ENCODE data around the gene MTCL1.

Gene MTCL1

DNA sequence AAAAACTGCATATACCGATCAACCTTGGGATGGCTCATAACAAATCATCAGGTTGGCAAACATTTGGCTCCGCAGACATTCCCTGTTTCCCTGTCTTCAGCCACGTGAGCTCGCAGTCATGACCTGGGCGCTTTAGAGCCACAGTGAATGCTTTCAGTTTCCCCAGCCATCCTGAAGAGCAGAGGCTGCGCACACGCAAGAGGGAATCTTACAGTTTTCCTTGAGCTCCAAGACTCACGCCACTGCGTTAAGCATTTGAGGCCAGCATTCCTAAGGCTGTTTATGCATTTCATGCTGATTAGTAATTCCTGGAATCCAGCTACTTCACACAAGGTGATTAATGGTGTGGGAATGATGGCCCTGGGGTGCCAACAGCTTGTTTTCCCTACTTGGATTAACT is 95.1 kb downstream of the MTCL1 start:
- POLR2A ChIA-PET, result interaction anchor here (0.6 to 3.6 kb wide), 17 partner anchors 9 to 317 kb away, joined by 3 to 21 read pairs (median 5); partner anchors contain the start of gene MTCL1
- CTCF ChIA-PET, result interaction anchor here (0.7 to 7.5 kb wide), 8 partner anchors 14 to 188 kb away, joined by 3 to 35 read pairs (median 4); no protein-coding TSS in a partner anchor
- no peak overlapping the region for H3K4me3 ChIP-seq (ENCODE audit: low read depth, low read length)
- TF ChIP-seq, protein P1, sequence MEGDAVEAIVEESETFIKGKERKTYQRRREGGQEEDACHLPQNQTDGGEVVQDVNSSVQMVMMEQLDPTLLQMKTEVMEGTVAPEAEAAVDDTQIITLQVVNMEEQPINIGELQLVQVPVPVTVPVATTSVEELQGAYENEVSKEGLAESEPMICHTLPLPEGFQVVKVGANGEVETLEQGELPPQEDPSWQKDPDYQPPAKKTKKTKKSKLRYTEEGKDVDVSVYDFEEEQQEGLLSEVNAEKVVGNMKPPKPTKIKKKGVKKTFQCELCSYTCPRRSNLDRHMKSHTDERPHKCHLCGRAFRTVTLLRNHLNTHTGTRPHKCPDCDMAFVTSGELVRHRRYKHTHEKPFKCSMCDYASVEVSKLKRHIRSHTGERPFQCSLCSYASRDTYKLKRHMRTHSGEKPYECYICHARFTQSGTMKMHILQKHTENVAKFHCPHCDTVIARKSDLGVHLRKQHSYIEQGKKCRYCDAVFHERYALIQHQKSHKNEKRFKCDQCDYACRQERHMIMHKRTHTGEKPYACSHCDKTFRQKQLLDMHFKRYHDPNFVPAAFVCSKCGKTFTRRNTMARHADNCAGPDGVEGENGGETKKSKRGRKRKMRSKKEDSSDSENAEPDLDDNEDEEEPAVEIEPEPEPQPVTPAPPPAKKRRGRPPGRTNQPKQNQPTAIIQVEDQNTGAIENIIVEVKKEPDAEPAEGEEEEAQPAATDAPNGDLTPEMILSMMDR (IDR thresholded peaks at IDR 0.05; ENCODE audit: insufficient read depth, low read length, missing control alignments), result no peak
- peak; percentile 99 for DNase-seq (ENCODE audit: low read depth, low spot score)

DNA sequence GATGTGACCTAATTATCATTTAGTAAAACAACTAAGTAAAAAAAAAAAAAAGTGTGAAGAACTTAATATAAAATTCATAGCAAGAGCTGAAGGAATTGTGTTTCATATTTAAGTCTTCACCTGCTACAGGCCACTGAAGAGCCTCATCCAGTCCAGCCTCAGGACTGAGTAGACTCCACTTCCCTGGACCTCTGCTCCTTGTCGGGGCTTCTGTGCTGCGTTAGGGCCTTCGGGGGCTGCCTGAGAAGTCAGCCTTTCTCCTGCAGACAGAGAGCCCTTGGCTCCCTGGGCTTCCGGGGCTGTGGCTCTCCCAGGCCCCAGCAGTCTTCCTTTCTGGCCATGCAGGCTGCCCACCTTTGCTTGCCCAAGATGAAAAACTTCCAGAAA is 95.5 kb downstream of the MTCL1 start:
- CTCF ChIA-PET, result interaction anchor here (0.7 to 7.5 kb wide), 7 partner anchors 13 to 187 kb away, joined by 3 to 35 read pairs (median 5); no protein-coding TSS in a partner anchor
- no peak overlapping the region for H3K4me3 ChIP-seq (ENCODE audit: low read depth, low read length)
- no peak for DNase-seq (ENCODE audit: low read depth, low spot score)
- TF ChIP-seq, protein P1 (IDR thresholded peaks at IDR 0.05; ENCODE audit: insufficient read depth, low read length, missing control alignments), result no peak
- POLR2A ChIA-PET, result interaction anchor here (0.6 to 3.6 kb wide), 15 partner anchors 10 to 316 kb away, joined by 3 to 21 read pairs (median 5); partner anchors contain the start of gene MTCL1

DNA sequence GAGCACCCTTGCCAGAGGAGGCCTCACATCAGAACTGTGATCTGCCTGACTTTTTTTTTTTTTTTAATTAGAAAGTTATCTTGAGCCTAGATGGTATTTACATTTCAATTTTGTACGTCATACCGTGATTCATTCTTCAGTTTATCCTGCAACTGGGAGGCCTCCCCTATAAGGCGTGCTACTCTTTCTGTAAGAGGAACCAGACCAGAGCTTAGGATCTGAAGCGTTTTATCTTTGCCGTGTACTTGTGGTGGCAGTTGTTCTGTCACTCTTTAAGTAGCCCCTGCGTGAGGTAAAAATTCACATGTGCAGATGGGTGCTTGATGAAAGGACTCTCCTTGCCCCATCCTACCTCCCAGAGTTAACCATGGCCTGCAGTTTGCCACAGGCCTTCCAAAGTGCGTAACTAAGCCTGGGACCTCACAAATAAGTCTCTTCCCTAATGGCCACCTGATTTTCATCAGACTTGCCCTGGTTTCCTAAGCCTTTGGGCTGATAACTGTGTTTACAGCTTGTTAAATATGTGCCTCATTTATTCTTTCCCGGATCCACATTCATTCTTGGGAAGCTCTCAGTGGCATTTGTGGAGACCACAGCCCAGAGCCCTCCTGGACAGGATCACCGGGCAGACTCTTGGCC is 96.0 kb downstream of the MTCL1 start:
- peak; percentile 91 for DNase-seq (ENCODE audit: low read depth, low spot score)
- POLR2A ChIA-PET, result interaction anchor here (0.9 to 3.6 kb wide), 9 partner anchors 10 to 187 kb away, joined by 4 to 21 read pairs (median 6); partner anchors contain the start of gene MTCL1
- CTCF ChIA-PET, result interaction anchor here (0.8 to 7.5 kb wide), 5 partner anchors 66 to 186 kb away, joined by 3 to 35 read pairs (median 3); no protein-coding TSS in a partner anchor
- no peak overlapping the region for H3K4me3 ChIP-seq (ENCODE audit: low read depth, low read length)
- TF ChIP-seq, protein P1 (IDR thresholded peaks at IDR 0.05; ENCODE audit: insufficient read depth, low read length, missing control alignments), result no peak

DNA sequence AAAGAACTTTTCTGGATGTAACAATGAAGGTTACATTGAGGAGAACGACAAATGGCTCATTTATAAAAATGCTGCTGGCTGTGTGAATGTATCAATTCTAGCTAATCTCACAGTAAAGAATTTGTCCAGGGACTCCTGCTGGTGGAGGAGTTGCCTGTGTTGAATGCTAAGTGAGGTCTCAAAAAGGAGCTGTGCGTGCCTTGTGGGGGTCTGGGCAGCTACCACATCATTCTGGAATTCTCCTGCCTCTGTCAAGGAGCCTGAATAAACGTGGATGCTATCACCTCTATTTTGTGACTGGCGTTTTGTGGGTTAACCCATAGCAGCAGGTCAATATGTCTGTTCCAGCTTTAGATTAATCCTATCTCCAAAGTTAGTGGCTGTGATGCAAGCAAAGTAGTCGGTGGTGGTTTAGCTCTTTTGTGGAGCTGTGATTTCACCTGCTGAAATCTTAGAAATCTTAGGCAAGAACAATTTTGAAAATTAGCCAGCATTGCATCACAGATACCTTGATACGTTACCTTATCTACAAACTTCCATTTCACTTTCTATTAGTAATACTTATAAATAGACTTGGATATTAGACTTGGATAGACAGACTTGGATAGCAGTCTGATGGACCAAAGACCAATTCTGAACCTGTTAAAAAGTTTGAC is 96.8 kb downstream of the MTCL1 start:
- TF ChIP-seq, protein P1 (IDR thresholded peaks at IDR 0.05; ENCODE audit: insufficient read depth, low read length, missing control alignments), result no peak
- POLR2A ChIA-PET, result interaction anchor here (2.8 to 3.6 kb wide), 3 partner anchors 10 to 147 kb away, joined by 16 to 21 read pairs (median 17); partner anchors contain the start of gene MTCL1
- DNase-seq (ENCODE audit: low read depth, low spot score), result no peak
- CTCF ChIA-PET, result interaction anchor here (0.8 to 7.5 kb wide), 8 partner anchors 10 to 185 kb away, joined by 3 to 35 read pairs (median 3); no protein-coding TSS in a partner anchor
- no peak overlapping the region for H3K4me3 ChIP-seq (ENCODE audit: low read depth, low read length)

DNA sequence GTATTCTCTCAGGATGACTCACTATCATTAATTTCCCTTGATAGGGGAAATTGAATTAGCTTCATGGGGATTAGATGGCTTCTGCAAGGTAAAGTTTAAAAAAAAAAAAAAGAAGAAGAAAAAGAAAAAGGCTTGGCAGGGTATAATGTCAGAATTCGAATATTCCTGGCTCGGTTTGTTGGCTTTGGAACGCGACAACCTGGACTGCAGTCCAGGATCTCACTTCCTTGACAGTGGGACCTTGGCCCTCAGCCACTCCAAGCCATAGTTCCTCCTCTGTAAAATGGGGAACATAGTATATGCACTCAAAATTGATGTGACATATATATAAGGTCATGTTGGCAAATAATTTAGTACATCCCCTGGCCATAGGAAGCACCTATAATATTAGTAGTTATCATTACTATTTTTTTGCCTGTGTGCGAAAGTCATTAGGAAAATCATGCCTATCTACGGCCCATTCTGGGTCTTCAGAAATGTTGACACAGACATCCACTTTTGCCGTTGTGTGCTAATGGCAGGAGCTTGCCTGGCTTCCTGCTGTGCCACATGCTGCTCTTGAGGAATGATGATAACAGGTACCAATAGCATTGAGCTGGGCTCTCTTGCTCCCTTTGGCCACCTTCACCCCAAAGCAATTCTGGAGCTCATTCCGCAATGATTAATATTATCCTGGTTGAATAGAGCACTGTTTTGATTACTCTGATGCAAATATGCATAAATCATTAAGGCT is 97.9 kb downstream of the MTCL1 start:
- no peak overlapping the region for H3K4me3 ChIP-seq (ENCODE audit: low read depth, low read length)
- TF ChIP-seq, protein P1 (IDR thresholded peaks at IDR 0.05; ENCODE audit: insufficient read depth, low read length, missing control alignments), result no peak
- ChIA-PET CTCF (interaction anchor here (1.3 to 7.5 kb wide), 7 partner anchors 9 to 184 kb away, joined by 3 to 35 read pairs (median 3); no protein-coding TSS in a partner anchor), POLR2A (interaction anchor here (3.6 kb wide), 1 partner anchor 9 kb away, joined by 21 read pairs; no protein-coding TSS in a partner anchor)
- DNase-seq (ENCODE audit: low read depth, low spot score), result no peak
